Mucosa of descending colon (tissue), 3 donors: ENCODE data around the gene OR2AP1. TPM values are rescaled to one million over a fixed set of nuclear protein-coding genes. Genes with fewer than 3 reads are reported as not detected.
"Not testable (repeated sequence)": the region's sequence is repeated elsewhere in the genome, so short reads cannot be mapped to it uniquely, and the experiment has no call there.

Experiments
- ATAC-seq: fragments of 200-7000 bp; cut with Tn5 transposase; one replicate; pipeline ENCODE4 v1.9.1; 2020; ENCODE audit warnings: mild to moderate bottlenecking, moderate library complexity
- DNase-seq, 3 donors: peaks; one replicate each; pipeline ENCODE4 v3.0.0-alpha.2; 2020
- H3K36me3 ChIP-seq: fragments of 200-600 bp; one replicate; pipeline ENCODE4 v1.8.0; 2021; ENCODE audit warnings: low read depth, mild to moderate bottlenecking
- H3K4me1 ChIP-seq: fragments of 200-600 bp; one replicate; pipeline ENCODE4 v1.8.0; 2021; ENCODE audit warnings: low read depth, mild to moderate bottlenecking
- H3K4me3 ChIP-seq: fragments of 200-600 bp; one replicate; pipeline ENCODE4 v1.8.0; 2021; ENCODE audit warnings: mild to moderate bottlenecking
- H3K9me3 ChIP-seq: fragments of 200-600 bp; one replicate; pipeline ENCODE4 v1.8.0; 2021; ENCODE audit warnings: mild to moderate bottlenecking
- CTCF ChIP-seq: fragments of 200-600 bp; IDR thresholded peaks from one replicate; pipeline ENCODE4 v1.8.0; 2022; ENCODE audit warnings: antibody characterized with exemption, mild to moderate bottlenecking
- intact Hi-C, 2 donors: fragments of 100-400 bp; cut with DNase I in 1 of 2; cut with micrococcal nuclease in 1 of 2; formaldehyde crosslinking; loops; one replicate each; pipeline versions ENCODE4 v1.11.0 to v1.11.1; 2022; cut with DNase I, micrococcal nuclease
- long read RNA-seq, 2 donors: library from polyadenylated mRNA; unstranded; transcript quantifications; one replicate each; pipeline ENCODE4 v2.0.0, GENCODE V29; 2019 to 2021
- total RNA-seq, 3 donors: library from RNA; stranded (reverse); fragmentation: NEBNext Ultra II Directional in 2 of 3; extraction: Animal tissue kit (Norgen Biotek cat#: 25700) in 2 of 3; gene quantifications; one replicate each; pipeline versions ENCODE4 v1.2.1 to v1.2.4, GENCODE V29; 2021 to 2023
- donor health status: DM: no; HTN: no; CAD: no; lungs with moderate emphysema.
- donor health status: DM: no; HTN: no; CAD: no.
- donor health status: DM: no; HTN: yes; CAD: no.

OR2AP1 gene
- not detected for total RNA-seq
- long read RNA-seq, donor 1, result 0 reads
- long read RNA-seq, donor 2, result 0 reads

- H3K36me3 ChIP-seq, result no peaks in the 10 kb centered on the region
- intact Hi-C loops, result no loop called here
- H3K4me1 ChIP-seq, result no peaks in the 10 kb centered on the region
- H3K9me3 ChIP-seq, result peaks cover 21% of the 10 kb centered on the region
- TF ChIP-seq CTCF, result no peak
- no peak within 1 kb of the TSS for H3K4me3 ChIP-seq
- ATAC-seq, result no peak
- DNase-seq, result no peak
Measured at GRCh38 chr12:55572168-55572567, at the start of gene OR2AP1. TSS of gene OR2AP1 (plus strand) at chr12:55572468. CDS start at chr12:55574415, 1,947 bp downstream.

DNA sequence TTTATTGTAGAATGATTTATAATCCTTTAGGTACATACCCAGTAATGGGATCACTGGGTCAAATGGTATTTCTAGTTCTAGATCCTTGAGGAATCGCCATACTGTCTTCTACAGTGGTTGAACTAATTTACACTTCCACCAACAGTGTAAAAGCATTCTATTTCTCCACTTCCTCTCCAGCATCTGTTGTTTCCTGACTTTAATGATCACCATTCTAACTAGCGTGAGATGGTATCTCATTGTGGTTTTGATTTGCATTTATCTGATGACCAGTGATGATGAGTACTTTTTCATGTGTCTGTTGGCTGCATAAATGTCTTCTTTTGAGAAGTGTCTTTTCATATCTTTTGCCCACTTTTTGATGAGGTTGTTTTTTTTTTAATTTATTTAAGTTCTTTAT lies 24.0 kb upstream of the OR2AP1 start:
- H3K36me3 ChIP-seq, H3K9me3 ChIP-seq, H3K4me1 ChIP-seq, DNase-seq, ATAC-seq, H3K4me3 ChIP-seq, intact Hi-C loops: not testable (repeated sequence)

- no peak for TF ChIP-seq CTCF
- ATAC-seq (no peak), DNase-seq (no peak)
- H3K36me3 ChIP-seq, result no peaks in the 10 kb centered on the region
- no peak overlapping the region for H3K4me3 ChIP-seq
- no peaks in the 10 kb centered on the region for H3K4me1 ChIP-seq
- intact Hi-C loops, result no loop called here
- H3K9me3 ChIP-seq, result peaks cover 4% of the 10 kb centered on the region
Measured at GRCh38 chr12:55548756-55549155, 23.5 kb upstream of the OR2AP1 start.

- ATAC-seq (no peak), DNase-seq (no peak)
- H3K9me3 ChIP-seq, result peaks cover 4% of the 10 kb centered on the region
- H3K4me1 ChIP-seq, result no peaks in the 10 kb centered on the region
- intact Hi-C loops, result no loop called here
- H3K36me3 ChIP-seq, result no peaks in the 10 kb centered on the region
- no peak for TF ChIP-seq CTCF
- H3K4me3 ChIP-seq, result no peak within 1 kb of the TSS
Measured at GRCh38 chr12:55549302-55549701, 23.0 kb upstream of the OR2AP1 start, which contains the start of gene OR6C4. TSS of gene OR6C4 (plus strand) at chr12:55549602. CDS start at chr12:55551227, 1,625 bp downstream.

DNA sequence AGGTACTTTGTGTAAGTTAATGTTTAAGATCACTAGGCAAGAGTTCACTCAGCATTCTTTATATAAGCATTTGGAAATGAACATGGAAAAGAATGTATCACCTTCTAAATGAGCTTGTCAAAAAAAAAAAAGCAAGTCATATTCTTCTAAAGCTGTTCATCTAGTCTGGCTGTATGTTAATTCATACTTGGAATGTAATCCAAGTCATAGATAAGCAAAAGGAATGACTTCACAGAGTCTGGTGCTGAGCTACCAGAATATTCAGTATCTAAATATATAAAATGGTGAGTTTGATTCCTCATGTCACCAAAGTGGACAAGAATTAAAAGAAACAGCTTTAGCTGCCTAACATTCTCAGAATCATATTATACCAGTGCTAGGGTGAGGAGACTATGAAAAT lies 18.0 kb upstream of the OR2AP1 start:
- no peak for ATAC-seq
- no peak for DNase-seq
- no peaks in the 10 kb centered on the region for H3K4me1 ChIP-seq
- no peak overlapping the region for H3K4me3 ChIP-seq
- no peaks in the 10 kb centered on the region for H3K36me3 ChIP-seq
- TF ChIP-seq CTCF, result no peak
- peaks cover 6% of the 10 kb centered on the region for H3K9me3 ChIP-seq
- intact Hi-C loops, result no loop called here

- H3K36me3 ChIP-seq, ATAC-seq, H3K4me3 ChIP-seq, DNase-seq, intact Hi-C loops, H3K4me1 ChIP-seq: not testable (repeated sequence)
- H3K9me3 ChIP-seq, result peaks cover 21% of the 10 kb centered on the region
Measured at GRCh38 chr12:55570060-55570459, 2.2 kb upstream of the OR2AP1 start.

DNA sequence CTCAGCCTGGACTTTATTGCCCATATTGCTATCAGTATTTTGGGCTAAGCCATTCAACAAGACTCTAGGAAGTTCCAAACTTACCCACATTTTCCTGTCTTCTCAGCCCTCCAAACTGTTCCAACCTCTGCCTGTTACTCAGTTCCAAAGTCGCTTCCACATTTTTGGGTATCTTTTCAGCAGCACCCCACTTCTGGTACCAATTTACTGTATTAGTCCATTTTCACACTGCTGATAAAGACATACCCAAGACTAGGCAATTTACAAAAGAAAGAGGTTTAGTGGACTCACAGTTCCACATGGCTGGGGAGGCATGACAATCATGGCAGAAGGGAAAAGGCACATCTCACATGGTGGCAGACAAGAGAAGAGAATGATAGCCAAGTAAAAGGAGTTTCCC lies 1.6 kb upstream of the OR2AP1 start:
- H3K36me3 ChIP-seq, intact Hi-C loops, DNase-seq, ATAC-seq, H3K4me1 ChIP-seq, H3K4me3 ChIP-seq: not testable (repeated sequence)
- peaks cover 21% of the 10 kb centered on the region for H3K9me3 ChIP-seq
